ENCODE data around the gene ITGA3. TPM values are rescaled to one million over a fixed set of nuclear protein-coding genes. Genes with fewer than 3 reads are reported as not detected.

ITGA3 gene
- total RNA-seq, 2 donors from 2014 or later: 31.0 to 36.3 TPM

DNA sequence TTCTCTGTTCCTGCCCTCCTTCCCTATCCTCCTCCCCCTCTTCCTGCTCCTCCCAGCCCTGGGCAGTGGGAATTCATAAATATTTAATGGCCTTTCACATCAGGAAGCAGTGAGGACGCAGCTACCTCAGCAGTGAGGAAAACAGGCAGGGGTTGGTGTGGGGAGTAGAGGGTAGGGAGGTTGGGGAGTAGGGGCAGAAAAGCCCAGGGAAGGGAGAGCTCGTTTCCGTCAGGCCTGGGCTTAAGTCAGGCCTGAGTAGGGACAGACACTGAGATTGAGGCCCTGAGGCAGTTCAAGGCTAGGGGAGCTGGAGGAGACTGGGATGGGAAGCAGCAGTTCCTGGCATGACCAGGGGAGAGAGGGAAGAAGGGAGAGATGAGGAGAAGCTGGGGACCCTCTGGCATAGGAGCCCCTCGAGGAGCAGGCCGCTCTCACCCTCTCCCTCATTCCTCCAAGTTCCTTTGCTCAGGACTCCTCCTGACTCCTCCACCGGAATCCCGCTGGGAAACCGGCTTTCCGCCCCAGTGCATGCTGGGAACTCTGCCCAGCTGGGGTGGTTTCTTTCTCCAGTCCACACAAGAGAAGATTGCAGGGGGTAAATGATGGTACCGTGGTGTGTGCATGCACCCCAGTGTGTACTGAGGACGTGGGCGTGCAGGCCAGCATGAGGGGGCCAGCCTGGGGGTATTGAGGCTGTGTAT lies 67.9 kb downstream of the ITGA3 start:
- intact Hi-C loops (cut with DNase I): no loop called here
- Histone ChIP-seq H3K27me3 (no peaks in the 10 kb centered on the region), H3K27ac (no peak overlapping the region), H3K4me3 (no peak overlapping the region), H3K9me3 (no peaks in the 10 kb centered on the region), H3K36me3 (replicated peaks in 1 of 2; ENCODE audit: insufficient read depth in 1 of 2, low read depth in 2 of 2) (no peaks in the 10 kb centered on the region), H3K4me1 (peaks cover 4% of the 10 kb centered on the region)
- DNase-seq: peak in 2 of 4 donors; percentile 40 to 45
- no peak for ATAC-seq
- no peak for TF ChIP-seq POLR2A (IDR thresholded peaks at IDR 0.05)
- TF ChIP-seq, protein P1, sequence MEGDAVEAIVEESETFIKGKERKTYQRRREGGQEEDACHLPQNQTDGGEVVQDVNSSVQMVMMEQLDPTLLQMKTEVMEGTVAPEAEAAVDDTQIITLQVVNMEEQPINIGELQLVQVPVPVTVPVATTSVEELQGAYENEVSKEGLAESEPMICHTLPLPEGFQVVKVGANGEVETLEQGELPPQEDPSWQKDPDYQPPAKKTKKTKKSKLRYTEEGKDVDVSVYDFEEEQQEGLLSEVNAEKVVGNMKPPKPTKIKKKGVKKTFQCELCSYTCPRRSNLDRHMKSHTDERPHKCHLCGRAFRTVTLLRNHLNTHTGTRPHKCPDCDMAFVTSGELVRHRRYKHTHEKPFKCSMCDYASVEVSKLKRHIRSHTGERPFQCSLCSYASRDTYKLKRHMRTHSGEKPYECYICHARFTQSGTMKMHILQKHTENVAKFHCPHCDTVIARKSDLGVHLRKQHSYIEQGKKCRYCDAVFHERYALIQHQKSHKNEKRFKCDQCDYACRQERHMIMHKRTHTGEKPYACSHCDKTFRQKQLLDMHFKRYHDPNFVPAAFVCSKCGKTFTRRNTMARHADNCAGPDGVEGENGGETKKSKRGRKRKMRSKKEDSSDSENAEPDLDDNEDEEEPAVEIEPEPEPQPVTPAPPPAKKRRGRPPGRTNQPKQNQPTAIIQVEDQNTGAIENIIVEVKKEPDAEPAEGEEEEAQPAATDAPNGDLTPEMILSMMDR (IDR thresholded peaks at IDR 0.05): no peak
- WGBS, 2 donors: 44 to 49% methylated on average over 12 of the region's 12 CpGs

DNA sequence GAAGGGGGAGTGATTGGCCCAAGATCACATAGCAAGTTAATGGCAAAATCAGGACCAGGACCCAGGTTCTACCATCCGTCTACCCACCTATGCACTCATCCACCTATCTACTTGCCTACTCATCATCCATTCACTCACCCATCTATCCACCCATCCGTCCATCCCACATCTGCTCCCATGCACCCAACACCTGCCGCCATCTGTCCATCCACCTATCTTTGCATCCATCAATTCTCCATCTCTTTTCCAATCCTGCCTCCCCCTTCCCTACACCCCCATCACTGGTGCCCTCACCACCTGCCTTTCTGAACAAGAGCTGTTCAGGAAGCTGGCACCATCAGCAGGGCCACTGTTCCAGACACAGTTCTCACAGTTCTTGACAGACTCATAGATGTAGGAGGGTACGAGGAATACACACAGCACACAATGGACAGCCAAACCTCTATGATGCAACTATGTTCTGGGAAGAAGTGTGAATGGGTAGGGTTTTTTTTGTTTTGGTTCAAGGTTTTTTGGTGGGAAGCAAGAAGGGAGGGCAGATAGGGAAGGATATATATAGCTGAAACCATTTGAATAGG lies 69.6 kb downstream of the ITGA3 start:
- H3K4me3 ChIP-seq: no peak overlapping the region
- WGBS, 2 donors: 80 to 89% methylated on average over 4 of the region's 4 CpGs
- intact Hi-C loops (cut with DNase I): no loop called here
- no peaks in the 10 kb centered on the region for H3K9me3 ChIP-seq
- ATAC-seq (no peak), DNase-seq (no peak)
- H3K27me3 ChIP-seq: peaks cover 0 to 3% of the 10 kb centered on the region in 2 donors
- peaks cover 18% of the 10 kb centered on the region for H3K4me1 ChIP-seq
- TF ChIP-seq POLR2A (IDR thresholded peaks at IDR 0.05): no peak
- TF ChIP-seq, protein P1 (IDR thresholded peaks at IDR 0.05): no peak
- H3K36me3 ChIP-seq (replicated peaks in 1 of 2; ENCODE audit: insufficient read depth in 1 of 2, low read depth in 2 of 2): no peaks in the 10 kb centered on the region
- no peak overlapping the region for H3K27ac ChIP-seq

DNA sequence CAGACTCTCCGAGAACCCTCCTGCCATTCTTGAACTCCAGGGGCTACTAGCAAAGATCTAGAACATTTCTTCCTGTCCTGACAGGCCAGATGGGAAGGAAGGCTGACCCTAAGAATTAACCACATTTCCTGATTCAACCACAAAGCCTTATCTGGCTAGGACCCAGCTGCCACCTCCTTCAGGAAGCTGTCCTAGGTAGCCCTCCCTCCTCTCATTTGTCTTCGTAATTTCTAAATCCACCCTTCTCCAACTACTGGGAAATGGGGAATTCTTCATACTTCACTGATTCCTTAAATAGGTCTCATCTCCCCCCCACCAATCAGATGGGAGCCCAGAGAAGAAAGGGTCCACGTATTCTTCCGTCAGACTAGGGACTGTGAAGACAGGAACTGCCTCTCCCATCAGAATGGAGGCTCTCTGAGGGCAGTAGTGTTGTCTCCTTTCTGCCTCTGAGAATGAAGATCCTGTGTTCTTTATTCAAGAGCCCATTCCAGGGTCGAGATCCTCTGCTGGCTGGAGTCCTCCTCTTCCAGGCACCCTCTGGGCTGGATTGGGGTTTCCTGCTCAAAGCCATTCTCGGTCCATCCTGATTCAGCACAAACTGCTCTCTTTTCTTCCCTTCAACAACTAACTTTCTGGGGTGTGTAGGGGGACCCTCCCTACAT lies 71.9 kb downstream of the ITGA3 start:
- Histone ChIP-seq H3K4me1 (peaks cover 24% of the 10 kb centered on the region), H3K27ac (no peak overlapping the region), H3K9me3 (no peaks in the 10 kb centered on the region), H3K36me3 (replicated peaks in 1 of 2; ENCODE audit: insufficient read depth in 1 of 2, low read depth in 2 of 2) (no peaks in the 10 kb centered on the region), H3K4me3 (no peak overlapping the region), H3K27me3 (peaks cover 0 to 3% of the 10 kb centered on the region in 2 donors)
- 67 to 70% methylated on average over 6 of the region's 6 CpGs for WGBS, 2 donors
- intact Hi-C loops (cut with DNase I): no loop called here
- TF ChIP-seq, protein P1 (IDR thresholded peaks at IDR 0.05): no peak
- no peak for TF ChIP-seq POLR2A (IDR thresholded peaks at IDR 0.05)
- no peak for DNase-seq
- no peak for ATAC-seq

DNA sequence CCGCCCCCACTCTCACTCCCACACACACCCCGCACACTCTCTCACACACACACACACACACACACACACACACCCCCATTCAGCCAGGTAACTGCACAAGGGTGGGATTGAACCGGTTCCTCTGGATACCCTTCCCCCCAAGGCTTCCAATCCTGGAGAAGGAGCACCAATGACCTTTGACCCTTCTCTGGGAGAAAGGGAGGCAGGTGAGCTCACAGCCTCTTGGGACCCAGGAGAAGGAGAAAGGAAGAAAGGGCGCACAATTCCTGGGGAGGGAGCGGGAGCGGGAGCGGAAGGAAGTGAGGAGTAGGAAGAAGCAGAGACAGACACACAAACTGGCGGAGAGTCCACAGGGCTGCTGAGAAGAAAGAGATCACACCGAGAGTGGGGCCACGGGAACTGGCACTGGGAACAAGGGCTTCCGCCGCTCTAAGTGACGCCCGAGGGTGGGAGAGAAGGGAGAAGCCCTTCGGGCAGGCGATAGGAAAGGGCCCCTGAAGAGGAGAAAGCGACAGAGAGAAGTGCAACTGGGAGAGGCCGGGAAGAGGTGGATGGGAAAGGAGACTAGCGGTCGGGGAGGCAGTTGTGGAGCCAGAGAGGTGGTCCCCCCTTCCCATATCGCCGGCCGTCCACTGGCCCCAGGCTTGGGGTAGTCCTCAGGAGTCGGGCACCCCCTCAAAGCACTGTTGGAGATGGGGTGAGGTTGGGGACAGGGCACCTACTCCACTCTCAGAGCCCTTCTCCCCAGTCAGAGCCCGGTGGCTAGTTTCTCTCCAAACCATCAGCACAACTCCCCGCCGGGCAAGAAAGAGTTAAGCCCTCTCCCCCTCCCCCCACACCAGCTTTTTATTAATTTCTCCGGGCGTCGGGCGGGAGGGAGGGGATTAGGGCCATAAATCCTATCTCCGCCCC lies 72.8 kb downstream of the ITGA3 start:
- peaks cover 33% of the 10 kb centered on the region for H3K4me1 ChIP-seq
- no peak overlapping the region for H3K4me3 ChIP-seq
- ATAC-seq: no peak
- H3K9me3 ChIP-seq: no peaks in the 10 kb centered on the region
- H3K27me3 ChIP-seq: peaks cover 0 to 3% of the 10 kb centered on the region in 2 donors
- no peaks in the 10 kb centered on the region for H3K36me3 ChIP-seq (replicated peaks in 1 of 2; ENCODE audit: insufficient read depth in 1 of 2, low read depth in 2 of 2)
- DNase-seq: no peak
- 27 to 39% methylated on average over 30 to 31 of the region's 32 CpGs for WGBS, 2 donors
- no peak overlapping the region for H3K27ac ChIP-seq
- intact Hi-C loops (cut with DNase I): no loop called here
- TF ChIP-seq POLR2A (IDR thresholded peaks at IDR 0.05): no peak
- TF ChIP-seq, protein P1 (IDR thresholded peaks at IDR 0.05): no peak
